ENCODE data around the gene PARD3. TPM values are rescaled to one million over a fixed set of nuclear protein-coding genes. Genes with fewer than 3 reads are reported as not detected.

PARD3 gene
- total RNA-seq, 1 experiment from 2014 or later = 51.8 TPM

DNA sequence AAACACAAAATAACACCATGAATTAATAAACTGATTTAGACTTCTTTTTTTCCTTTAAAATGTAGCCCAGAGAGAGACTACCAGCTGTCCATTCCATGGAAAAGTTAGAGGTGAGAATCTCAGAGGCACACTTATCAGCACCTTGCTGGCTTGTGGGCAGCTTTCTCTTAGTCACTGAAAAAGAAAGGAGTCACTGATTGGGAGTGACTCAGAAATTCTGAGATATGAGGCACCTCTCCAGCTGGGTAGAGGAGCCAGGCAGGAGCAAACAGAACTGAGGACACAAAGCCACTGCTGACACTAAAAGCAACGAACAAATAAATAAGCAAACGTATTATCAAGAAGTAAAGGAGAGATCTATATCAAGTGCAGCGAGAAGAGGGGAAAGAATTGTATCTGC, 310.6 kb downstream of the PARD3 start:
- ATAC-seq (peak; percentile 52; the same call in 1 of the 2 replicates), DNase-seq (ENCODE audit: low spot score) (no peak)
- H3K27me3 Mint-ChIP-seq (ENCODE audit: low read depth) = no peaks in the 10 kb centered on the region
- no peaks in the 10 kb centered on the region; the same call in 1 of the 2 replicates for H3K36me3 Mint-ChIP-seq
- TF ChIP-seq MYBL2 (CRISPR knock-in tag; IDR thresholded peaks at IDR 0.05) (no peak), GABPB1 (CRISPR knock-in tag; IDR thresholded peaks at IDR 0.05) (no peak), NR1H2 (CRISPR knock-in tag; IDR thresholded peaks at IDR 0.05) (no peak), GTF2I (CRISPR knock-in tag; conservative IDR thresholded peaks at IDR 0.05) (no peak), ETV6 (CRISPR knock-in tag; IDR thresholded peaks at IDR 0.05) (no peak), EMX1 (CRISPR knock-in tag; IDR thresholded peaks at IDR 0.05) (no peak), FOXJ3 (CRISPR knock-in tag; IDR thresholded peaks at IDR 0.05; ENCODE audit: borderline replicate concordance) (no peak), NFATC4 (CRISPR knock-in tag; IDR thresholded peaks at IDR 0.05) (no peak), SMAD3 (CRISPR knock-in tag; IDR thresholded peaks at IDR 0.05; ENCODE audit: borderline replicate concordance) (no peak)
- TF ChIP-seq, protein P1, sequence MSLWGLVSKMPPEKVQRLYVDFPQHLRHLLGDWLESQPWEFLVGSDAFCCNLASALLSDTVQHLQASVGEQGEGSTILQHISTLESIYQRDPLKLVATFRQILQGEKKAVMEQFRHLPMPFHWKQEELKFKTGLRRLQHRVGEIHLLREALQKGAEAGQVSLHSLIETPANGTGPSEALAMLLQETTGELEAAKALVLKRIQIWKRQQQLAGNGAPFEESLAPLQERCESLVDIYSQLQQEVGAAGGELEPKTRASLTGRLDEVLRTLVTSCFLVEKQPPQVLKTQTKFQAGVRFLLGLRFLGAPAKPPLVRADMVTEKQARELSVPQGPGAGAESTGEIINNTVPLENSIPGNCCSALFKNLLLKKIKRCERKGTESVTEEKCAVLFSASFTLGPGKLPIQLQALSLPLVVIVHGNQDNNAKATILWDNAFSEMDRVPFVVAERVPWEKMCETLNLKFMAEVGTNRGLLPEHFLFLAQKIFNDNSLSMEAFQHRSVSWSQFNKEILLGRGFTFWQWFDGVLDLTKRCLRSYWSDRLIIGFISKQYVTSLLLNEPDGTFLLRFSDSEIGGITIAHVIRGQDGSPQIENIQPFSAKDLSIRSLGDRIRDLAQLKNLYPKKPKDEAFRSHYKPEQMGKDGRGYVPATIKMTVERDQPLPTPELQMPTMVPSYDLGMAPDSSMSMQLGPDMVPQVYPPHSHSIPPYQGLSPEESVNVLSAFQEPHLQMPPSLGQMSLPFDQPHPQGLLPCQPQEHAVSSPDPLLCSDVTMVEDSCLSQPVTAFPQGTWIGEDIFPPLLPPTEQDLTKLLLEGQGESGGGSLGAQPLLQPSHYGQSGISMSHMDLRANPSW (CRISPR knock-in tag; conservative IDR thresholded peaks at IDR 0.05; ENCODE audit: low read depth) = no peak
- TF ChIP-seq, protein P2, sequence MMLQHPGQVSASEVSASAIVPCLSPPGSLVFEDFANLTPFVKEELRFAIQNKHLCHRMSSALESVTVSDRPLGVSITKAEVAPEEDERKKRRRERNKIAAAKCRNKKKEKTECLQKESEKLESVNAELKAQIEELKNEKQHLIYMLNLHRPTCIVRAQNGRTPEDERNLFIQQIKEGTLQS (CRISPR knock-in tag; conservative IDR thresholded peaks at IDR 0.05) = no peak
- TF ChIP-seq, protein P3, sequence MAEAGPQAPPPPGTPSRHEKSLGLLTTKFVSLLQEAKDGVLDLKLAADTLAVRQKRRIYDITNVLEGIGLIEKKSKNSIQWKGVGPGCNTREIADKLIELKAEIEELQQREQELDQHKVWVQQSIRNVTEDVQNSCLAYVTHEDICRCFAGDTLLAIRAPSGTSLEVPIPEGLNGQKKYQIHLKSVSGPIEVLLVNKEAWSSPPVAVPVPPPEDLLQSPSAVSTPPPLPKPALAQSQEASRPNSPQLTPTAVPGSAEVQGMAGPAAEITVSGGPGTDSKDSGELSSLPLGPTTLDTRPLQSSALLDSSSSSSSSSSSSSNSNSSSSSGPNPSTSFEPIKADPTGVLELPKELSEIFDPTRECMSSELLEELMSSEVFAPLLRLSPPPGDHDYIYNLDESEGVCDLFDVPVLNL (CRISPR knock-in tag; IDR thresholded peaks at IDR 0.05; ENCODE audit: borderline replicate concordance, low read depth) = no peak
- TF ChIP-seq, protein P4, sequence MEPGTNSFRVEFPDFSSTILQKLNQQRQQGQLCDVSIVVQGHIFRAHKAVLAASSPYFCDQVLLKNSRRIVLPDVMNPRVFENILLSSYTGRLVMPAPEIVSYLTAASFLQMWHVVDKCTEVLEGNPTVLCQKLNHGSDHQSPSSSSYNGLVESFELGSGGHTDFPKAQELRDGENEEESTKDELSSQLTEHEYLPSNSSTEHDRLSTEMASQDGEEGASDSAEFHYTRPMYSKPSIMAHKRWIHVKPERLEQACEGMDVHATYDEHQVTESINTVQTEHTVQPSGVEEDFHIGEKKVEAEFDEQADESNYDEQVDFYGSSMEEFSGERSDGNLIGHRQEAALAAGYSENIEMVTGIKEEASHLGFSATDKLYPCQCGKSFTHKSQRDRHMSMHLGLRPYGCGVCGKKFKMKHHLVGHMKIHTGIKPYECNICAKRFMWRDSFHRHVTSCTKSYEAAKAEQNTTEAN (CRISPR knock-in tag; IDR thresholded peaks at IDR 0.05) = no peak
- H3K9me3 Mint-ChIP-seq = peaks cover 4% of the 10 kb centered on the region
- H3K4me3 Mint-ChIP-seq = no peak overlapping the region
- CTCF ChIA-PET = interaction anchor here (0.6 to 1.0 kb wide), 4 partner anchors 14 to 199 kb away, joined by 3 read pairs; no protein-coding TSS in a partner anchor
- peak overlapping the region; percentile 94 for H3K27ac Mint-ChIP-seq
- POLR2A ChIA-PET = interaction anchor here (0.6 kb wide), 1 partner anchor 26 kb away, joined by 3 read pairs; no protein-coding TSS in a partner anchor
- peaks cover 42% of the 10 kb centered on the region for H3K4me1 Mint-ChIP-seq

DNA sequence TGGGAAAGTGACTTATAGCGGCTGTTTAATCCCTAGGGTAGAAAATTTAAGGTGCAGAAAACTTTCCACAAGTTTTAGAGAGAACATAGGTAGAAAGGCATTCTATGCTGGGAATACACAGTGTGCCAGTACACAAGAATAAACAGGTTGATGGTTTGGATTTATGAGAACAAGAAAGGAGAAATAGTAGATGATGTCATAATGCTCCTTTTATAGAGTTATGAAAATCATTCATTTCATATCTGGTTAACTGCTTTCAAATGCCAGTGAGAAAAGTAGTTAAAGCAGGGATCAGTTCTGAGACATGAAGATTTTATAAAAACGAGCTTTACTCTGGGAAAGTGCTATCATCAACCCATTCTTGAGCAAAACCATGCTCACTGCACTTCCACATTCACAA, 311.4 kb downstream of the PARD3 start:
- peaks cover 4% of the 10 kb centered on the region for H3K9me3 Mint-ChIP-seq
- TF ChIP-seq, protein P5, sequence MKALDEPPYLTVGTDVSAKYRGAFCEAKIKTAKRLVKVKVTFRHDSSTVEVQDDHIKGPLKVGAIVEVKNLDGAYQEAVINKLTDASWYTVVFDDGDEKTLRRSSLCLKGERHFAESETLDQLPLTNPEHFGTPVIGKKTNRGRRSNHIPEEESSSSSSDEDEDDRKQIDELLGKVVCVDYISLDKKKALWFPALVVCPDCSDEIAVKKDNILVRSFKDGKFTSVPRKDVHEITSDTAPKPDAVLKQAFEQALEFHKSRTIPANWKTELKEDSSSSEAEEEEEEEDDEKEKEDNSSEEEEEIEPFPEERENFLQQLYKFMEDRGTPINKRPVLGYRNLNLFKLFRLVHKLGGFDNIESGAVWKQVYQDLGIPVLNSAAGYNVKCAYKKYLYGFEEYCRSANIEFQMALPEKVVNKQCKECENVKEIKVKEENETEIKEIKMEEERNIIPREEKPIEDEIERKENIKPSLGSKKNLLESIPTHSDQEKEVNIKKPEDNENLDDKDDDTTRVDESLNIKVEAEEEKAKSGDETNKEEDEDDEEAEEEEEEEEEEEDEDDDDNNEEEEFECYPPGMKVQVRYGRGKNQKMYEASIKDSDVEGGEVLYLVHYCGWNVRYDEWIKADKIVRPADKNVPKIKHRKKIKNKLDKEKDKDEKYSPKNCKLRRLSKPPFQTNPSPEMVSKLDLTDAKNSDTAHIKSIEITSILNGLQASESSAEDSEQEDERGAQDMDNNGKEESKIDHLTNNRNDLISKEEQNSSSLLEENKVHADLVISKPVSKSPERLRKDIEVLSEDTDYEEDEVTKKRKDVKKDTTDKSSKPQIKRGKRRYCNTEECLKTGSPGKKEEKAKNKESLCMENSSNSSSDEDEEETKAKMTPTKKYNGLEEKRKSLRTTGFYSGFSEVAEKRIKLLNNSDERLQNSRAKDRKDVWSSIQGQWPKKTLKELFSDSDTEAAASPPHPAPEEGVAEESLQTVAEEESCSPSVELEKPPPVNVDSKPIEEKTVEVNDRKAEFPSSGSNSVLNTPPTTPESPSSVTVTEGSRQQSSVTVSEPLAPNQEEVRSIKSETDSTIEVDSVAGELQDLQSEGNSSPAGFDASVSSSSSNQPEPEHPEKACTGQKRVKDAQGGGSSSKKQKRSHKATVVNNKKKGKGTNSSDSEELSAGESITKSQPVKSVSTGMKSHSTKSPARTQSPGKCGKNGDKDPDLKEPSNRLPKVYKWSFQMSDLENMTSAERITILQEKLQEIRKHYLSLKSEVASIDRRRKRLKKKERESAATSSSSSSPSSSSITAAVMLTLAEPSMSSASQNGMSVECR (CRISPR knock-in tag; IDR thresholded peaks at IDR 0.05; ENCODE audit: borderline replicate concordance) = no peak
- TF ChIP-seq, protein P6, sequence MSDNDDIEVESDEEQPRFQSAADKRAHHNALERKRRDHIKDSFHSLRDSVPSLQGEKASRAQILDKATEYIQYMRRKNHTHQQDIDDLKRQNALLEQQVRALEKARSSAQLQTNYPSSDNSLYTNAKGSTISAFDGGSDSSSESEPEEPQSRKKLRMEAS (CRISPR knock-in tag; IDR thresholded peaks at IDR 0.05) = no peak
- TF ChIP-seq, protein P7, sequence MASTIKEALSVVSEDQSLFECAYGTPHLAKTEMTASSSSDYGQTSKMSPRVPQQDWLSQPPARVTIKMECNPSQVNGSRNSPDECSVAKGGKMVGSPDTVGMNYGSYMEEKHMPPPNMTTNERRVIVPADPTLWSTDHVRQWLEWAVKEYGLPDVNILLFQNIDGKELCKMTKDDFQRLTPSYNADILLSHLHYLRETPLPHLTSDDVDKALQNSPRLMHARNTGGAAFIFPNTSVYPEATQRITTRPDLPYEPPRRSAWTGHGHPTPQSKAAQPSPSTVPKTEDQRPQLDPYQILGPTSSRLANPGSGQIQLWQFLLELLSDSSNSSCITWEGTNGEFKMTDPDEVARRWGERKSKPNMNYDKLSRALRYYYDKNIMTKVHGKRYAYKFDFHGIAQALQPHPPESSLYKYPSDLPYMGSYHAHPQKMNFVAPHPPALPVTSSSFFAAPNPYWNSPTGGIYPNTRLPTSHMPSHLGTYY (CRISPR knock-in tag; IDR thresholded peaks at IDR 0.05) = no peak
- TF ChIP-seq NR2C2 (CRISPR knock-in tag; IDR thresholded peaks at IDR 0.05) = no peak
- no peak for TF ChIP-seq SP1 (CRISPR knock-in tag; conservative IDR thresholded peaks at IDR 0.05)
- no peak for TF ChIP-seq RORB (CRISPR knock-in tag; IDR thresholded peaks at IDR 0.05)
- no peak for TF ChIP-seq GTF2I (CRISPR knock-in tag; conservative IDR thresholded peaks at IDR 0.05)
- TF ChIP-seq MYBL2 (CRISPR knock-in tag; IDR thresholded peaks at IDR 0.05) = no peak
- TF ChIP-seq ZNF671 (CRISPR knock-in tag; IDR thresholded peaks at IDR 0.05) = no peak
- TF ChIP-seq, protein P4 (CRISPR knock-in tag; IDR thresholded peaks at IDR 0.05) = no peak
- H3K27me3 Mint-ChIP-seq (ENCODE audit: low read depth) = no peaks in the 10 kb centered on the region
- H3K4me1 Mint-ChIP-seq = peaks cover 42% of the 10 kb centered on the region
- H3K27ac Mint-ChIP-seq = no peak overlapping the region
- no peak for ATAC-seq
- POLR2A ChIA-PET = interaction anchor here (0.6 kb wide), 1 partner anchor 70 kb away, joined by 3 read pairs; no protein-coding TSS in a partner anchor
- CTCF ChIA-PET = interaction anchor here (1.0 kb wide), 1 partner anchor 134 kb away, joined by 3 read pairs; no protein-coding TSS in a partner anchor
- DNase-seq (ENCODE audit: low spot score) = no peak
- H3K4me3 Mint-ChIP-seq = no peak overlapping the region
- H3K36me3 Mint-ChIP-seq = no peaks in the 10 kb centered on the region; the same call in 1 of the 2 replicates
